Trophoblast cell (in vitro differentiated cells and primary cell): ENCODE data around the gene MSANTD2.

ENCODE experiments used
- DNase-seq, 2 donors: peaks; one replicate each; pipeline ENCODE4 v3.0.0-alpha.2; 2016
- H2AFZ ChIP-seq: 2 replicates; pipeline ENCODE4 v1.6.1; 2013; ENCODE audit warnings: low read length, moderate library complexity, mild to moderate bottlenecking; ENCODE audit not compliant: insufficient read depth, poor library complexity
- H2AK5ac ChIP-seq: 2 replicates; pipeline ENCODE4 v1.6.1; 2013; ENCODE audit warnings: mild to moderate bottlenecking, low read length
- H2BK120ac ChIP-seq: 2 replicates; pipeline ENCODE4 v1.6.1; 2013; ENCODE audit warnings: low read length, mild to moderate bottlenecking, moderate library complexity; ENCODE audit not compliant: insufficient read depth, poor library complexity
- H2BK12ac ChIP-seq: 2 replicates; pipeline ENCODE4 v1.6.1; 2013; ENCODE audit warnings: mild to moderate bottlenecking, low read length, moderate library complexity
- H2BK5ac ChIP-seq: 2 replicates; pipeline ENCODE4 v1.6.1; 2013; ENCODE audit warnings: low read length, low read depth, moderate library complexity, mild to moderate bottlenecking; ENCODE audit not compliant: poor library complexity
- H3K14ac ChIP-seq: 2 replicates; pipeline ENCODE4 v1.6.1; 2013; ENCODE audit warnings: mild to moderate bottlenecking, low read length
- H3K18ac ChIP-seq: 2 replicates; pipeline ENCODE4 v1.6.1; 2013; ENCODE audit warnings: mild to moderate bottlenecking, low read length
- H3K23ac ChIP-seq: 2 replicates; pipeline ENCODE4 v1.6.1; 2013; ENCODE audit warnings: low read length
- H3K27ac ChIP-seq: 2 replicates; pipeline ENCODE4 v1.5.1; 2013; ENCODE audit warnings: low read depth, mild to moderate bottlenecking, inconsistent platforms, low read length, moderate library complexity
- H3K27me3 ChIP-seq: 2 replicates; pipeline ENCODE4 v1.6.1; 2013; ENCODE audit warnings: inconsistent platforms, mild to moderate bottlenecking, low read length, moderate library complexity; ENCODE audit not compliant: insufficient read depth
- H3K36me3 ChIP-seq, 2 experiments: 1 replicate in 1 of 2; 2 replicates in 1 of 2; pipeline ENCODE4 v1.6.1; 2013; ENCODE audit warnings: low read length in 2 of 2, mild to moderate bottlenecking in 2 of 2, moderate library complexity in 1 of 2; ENCODE audit not compliant: insufficient read depth in 2 of 2, control insufficient read depth in 1 of 2
- H3K4ac ChIP-seq: 2 replicates; pipeline ENCODE4 v1.6.1; 2013; ENCODE audit warnings: low read depth, mild to moderate bottlenecking, low read length, moderate library complexity
- H3K4me1 ChIP-seq, 2 experiments: 1 replicate in 1 of 2; 2 replicates in 1 of 2; pipeline ENCODE4 v1.6.1; 2013; ENCODE audit warnings: low read length in 2 of 2, mild to moderate bottlenecking in 2 of 2, moderate library complexity in 1 of 2; ENCODE audit not compliant: insufficient read depth in 2 of 2, control insufficient read depth in 1 of 2
- H3K4me2 ChIP-seq: 2 replicates; pipeline ENCODE4 v1.6.1; 2013; ENCODE audit warnings: inconsistent platforms, mild to moderate bottlenecking, low read length, moderate library complexity
- H3K4me3 ChIP-seq: 2 replicates; pipeline ENCODE4 v1.5.1; 2013; ENCODE audit warnings: mild to moderate bottlenecking, low read depth, low read length, inconsistent platforms
- H3K79me1 ChIP-seq: one replicate; pipeline ENCODE4 v1.6.1; 2013; ENCODE audit warnings: low read length
- H3K79me2 ChIP-seq: 2 replicates; pipeline ENCODE4 v1.6.1; 2013; ENCODE audit warnings: low read length, mild to moderate bottlenecking; ENCODE audit not compliant: control insufficient read depth, insufficient read depth, poor library complexity
- H3K9ac ChIP-seq: 2 replicates; pipeline ENCODE4 v1.6.1; 2013; ENCODE audit warnings: mild to moderate bottlenecking, low read length
- H3K9me3 ChIP-seq: 2 replicates; pipeline ENCODE4 v1.6.1; 2013; ENCODE audit warnings: low read depth, mild to moderate bottlenecking, control low read depth, inconsistent platforms, low read length; ENCODE audit not compliant: insufficient read depth
- H4K12ac ChIP-seq: 2 replicates; pipeline ENCODE4 v1.6.1; 2013; ENCODE audit warnings: low read depth, mild to moderate bottlenecking, low read length, moderate library complexity
- H4K8ac ChIP-seq: 2 replicates; pipeline ENCODE4 v1.6.1; 2013; ENCODE audit warnings: low read depth, mild to moderate bottlenecking, low read length, moderate library complexity
- H4K91ac ChIP-seq: one replicate; pipeline ENCODE4 v1.6.1; 2013; ENCODE audit warnings: low read depth, mild to moderate bottlenecking, low read length, moderate library complexity
- WGBS: extraction: QIAGEN DNeasy Blood & Tissue Kit; methylation state at CpG from one replicate; pipeline ENCODE4 v1.1.7; 2013; ENCODE audit warnings: missing lambda C conversion rate; ENCODE audit not compliant: insufficient read length, insufficient coverage; ENCODE audit errors: extremely low coverage; 5-methylcytosine and 5-hydroxymethylcytosine counted together

Gene MSANTD2

DNA sequence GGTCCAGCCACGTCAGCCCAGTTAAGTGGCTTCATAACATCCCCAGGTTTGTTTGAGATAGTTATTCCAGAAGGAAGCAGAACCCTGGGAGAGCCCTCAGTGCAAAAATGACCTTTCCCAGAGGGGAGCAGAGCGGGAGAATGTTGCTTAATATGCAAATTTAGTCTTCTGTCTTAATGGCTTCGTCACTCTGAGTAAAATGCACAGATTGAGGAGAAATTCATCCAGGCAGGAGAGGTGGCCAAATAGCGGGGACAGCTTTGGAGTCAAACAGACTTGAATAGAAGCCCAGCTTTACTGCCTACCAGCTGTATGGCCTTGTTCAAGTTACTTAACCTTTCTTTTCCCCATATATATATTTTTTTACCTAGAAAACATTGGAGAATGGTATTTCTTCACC lies 72.7 kb downstream of the MSANTD2 start:
- no peak overlapping the region for H4K91ac ChIP-seq
- no peaks in the 10 kb centered on the region for H3K4me1 ChIP-seq
- no peak overlapping the region for H4K8ac ChIP-seq
- no peak overlapping the region for H3K18ac ChIP-seq
- H2BK5ac ChIP-seq = no peak overlapping the region
- H3K23ac ChIP-seq = no peak overlapping the region
- no peak overlapping the region for H2AFZ ChIP-seq
- H2BK120ac ChIP-seq = no peak overlapping the region
- H2BK12ac ChIP-seq = no peak overlapping the region
- no peak overlapping the region for H3K14ac ChIP-seq
- no peak overlapping the region for H3K4ac ChIP-seq
- H2AK5ac ChIP-seq = no peak overlapping the region
- no peaks in the 10 kb centered on the region for H3K79me1 ChIP-seq
- no peak overlapping the region for H3K4me2 ChIP-seq
- H3K79me2 ChIP-seq = no peaks in the 10 kb centered on the region
- WGBS = no CpG with 5 or more reads among the region's 4 CpGs
- H3K27me3 ChIP-seq = peaks cover 2% of the 10 kb centered on the region
- H3K9ac ChIP-seq = no peak overlapping the region
- no peak overlapping the region for H3K4me3 ChIP-seq
- no peak for DNase-seq
- no peaks in the 10 kb centered on the region for H3K36me3 ChIP-seq
- H3K9me3 ChIP-seq = no peaks in the 10 kb centered on the region
- H4K12ac ChIP-seq = no peak overlapping the region
- no peak overlapping the region for H3K27ac ChIP-seq

DNA sequence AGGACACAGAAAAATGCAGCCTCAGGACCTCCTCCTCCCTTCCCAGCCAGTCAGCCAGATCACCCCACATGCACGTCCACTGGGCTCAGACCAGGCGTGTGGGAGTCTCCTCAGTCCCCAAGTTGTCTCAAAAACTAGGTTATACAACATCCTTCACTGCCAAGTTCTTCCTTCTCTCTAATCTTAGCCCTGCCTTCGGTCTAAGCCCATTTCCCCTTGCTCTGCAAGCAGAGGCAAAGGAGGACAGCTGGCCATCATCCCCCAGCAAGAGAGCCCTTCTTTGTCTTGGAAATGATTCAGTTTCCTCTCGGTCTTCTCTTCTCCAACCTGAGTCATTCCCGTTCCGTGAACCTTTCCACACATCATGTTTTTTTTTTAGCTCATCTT lies 74.5 kb downstream of the MSANTD2 start:
- Histone ChIP-seq H3K4me1 (no peaks in the 10 kb centered on the region), H3K27me3 (peaks cover 8% of the 10 kb centered on the region), H2BK12ac (no peak overlapping the region), H3K23ac (no peak overlapping the region), H3K18ac (no peak overlapping the region), H3K27ac (no peak overlapping the region), H3K9me3 (no peaks in the 10 kb centered on the region), H2BK120ac (no peak overlapping the region), H4K8ac (no peak overlapping the region), H3K36me3 (no peaks in the 10 kb centered on the region), H3K14ac (no peak overlapping the region), H2AFZ (no peak overlapping the region), H3K4me2 (no peak overlapping the region), H3K4me3 (no peak overlapping the region), H3K9ac (no peak overlapping the region), H4K91ac (no peak overlapping the region), H4K12ac (no peak overlapping the region), H3K79me1 (no peaks in the 10 kb centered on the region), H2BK5ac (no peak overlapping the region), H2AK5ac (no peak overlapping the region), H3K4ac (no peak overlapping the region), H3K79me2 (no peaks in the 10 kb centered on the region)
- no peak for DNase-seq
- no CpG with 5 or more reads among the region's 6 CpGs for WGBS

DNA sequence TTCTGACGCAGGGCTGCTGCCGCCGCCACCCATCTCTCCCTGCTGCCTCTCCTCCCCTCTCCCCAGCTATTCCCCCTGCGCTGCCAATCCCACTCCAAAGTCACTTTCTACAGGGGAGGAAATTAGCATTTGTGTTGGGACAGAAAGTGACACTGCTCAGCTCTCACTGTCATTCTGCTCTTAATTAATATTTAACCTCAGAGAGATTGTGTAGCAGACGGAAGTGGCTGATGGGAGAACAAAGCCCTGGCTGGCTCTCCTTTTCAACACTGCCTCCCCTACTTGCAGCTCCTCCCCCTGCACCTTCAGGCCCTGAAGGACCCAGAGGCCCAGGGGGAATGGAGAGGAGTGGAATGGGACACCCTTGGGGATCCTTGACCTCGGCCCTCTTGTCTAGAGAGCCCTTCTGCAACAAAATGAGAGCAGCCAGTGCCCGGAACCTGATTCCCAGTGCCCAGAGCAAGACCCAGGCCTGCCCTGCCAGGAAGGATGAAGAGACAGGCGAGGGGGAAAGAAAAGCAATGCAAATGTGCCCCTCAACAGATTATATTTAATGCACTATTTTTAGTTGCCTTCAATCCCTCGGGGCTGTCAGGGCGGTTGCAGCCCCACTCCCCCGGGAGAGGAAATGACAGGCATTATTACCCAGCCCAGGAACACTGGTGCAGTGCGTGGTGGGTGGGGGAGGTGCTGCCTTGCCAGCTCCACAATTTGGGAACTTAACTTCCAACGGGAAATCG lies 75.1 kb downstream of the MSANTD2 start:
- H3K27me3 ChIP-seq = peaks cover 8% of the 10 kb centered on the region
- no peak overlapping the region for H4K8ac ChIP-seq
- H3K4ac ChIP-seq = no peak overlapping the region
- no peaks in the 10 kb centered on the region for H3K36me3 ChIP-seq
- no peak overlapping the region for H2AFZ ChIP-seq
- no CpG with 5 or more reads among the region's 14 CpGs for WGBS
- no peak overlapping the region for H3K4me2 ChIP-seq
- no peaks in the 10 kb centered on the region for H3K9me3 ChIP-seq
- no peak overlapping the region for H3K23ac ChIP-seq
- H3K27ac ChIP-seq = no peak overlapping the region
- H2BK120ac ChIP-seq = no peak overlapping the region
- no peak overlapping the region for H2BK5ac ChIP-seq
- H3K79me1 ChIP-seq = no peaks in the 10 kb centered on the region
- H3K4me3 ChIP-seq = no peak overlapping the region
- H3K79me2 ChIP-seq = no peaks in the 10 kb centered on the region
- H4K12ac ChIP-seq = no peak overlapping the region
- no peak overlapping the region for H3K18ac ChIP-seq
- no peak overlapping the region for H4K91ac ChIP-seq
- DNase-seq = no peak
- H3K9ac ChIP-seq = no peak overlapping the region
- H3K14ac ChIP-seq = no peak overlapping the region
- H2AK5ac ChIP-seq = no peak overlapping the region
- H2BK12ac ChIP-seq = no peak overlapping the region
- H3K4me1 ChIP-seq = no peaks in the 10 kb centered on the region

DNA sequence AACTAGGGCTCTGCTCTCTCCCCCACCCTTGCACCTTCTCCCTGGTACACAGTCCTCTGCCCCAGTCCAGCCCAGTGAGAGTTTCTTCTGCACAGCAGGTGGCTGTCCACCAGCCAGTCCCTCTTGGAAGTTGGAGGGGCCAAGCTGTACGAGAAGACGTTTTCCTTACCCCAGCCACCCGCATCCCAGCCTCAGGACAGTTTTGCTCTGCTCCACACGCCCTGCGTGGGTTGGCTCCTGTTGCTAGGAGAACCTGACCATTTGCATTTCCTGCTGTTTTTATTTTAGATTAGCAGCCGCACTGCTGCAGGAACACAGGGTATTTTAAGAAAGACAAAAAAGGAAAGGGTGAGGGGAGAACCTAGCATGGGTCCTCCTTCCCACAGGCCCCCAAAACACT lies 78.0 kb downstream of the MSANTD2 start:
- Histone ChIP-seq H2AFZ (no peak overlapping the region), H3K4me3 (no peak overlapping the region), H2BK12ac (no peak overlapping the region), H2BK120ac (no peak overlapping the region), H3K27ac (no peak overlapping the region), H2AK5ac (no peak overlapping the region), H3K9me3 (no peaks in the 10 kb centered on the region), H4K8ac (no peak overlapping the region), H3K79me2 (no peaks in the 10 kb centered on the region), H3K9ac (no peak overlapping the region), H3K14ac (no peak overlapping the region), H3K18ac (no peak overlapping the region), H3K36me3 (no peaks in the 10 kb centered on the region), H3K4ac (no peak overlapping the region), H4K12ac (no peak overlapping the region), H3K79me1 (no peaks in the 10 kb centered on the region), H4K91ac (no peak overlapping the region), H3K4me2 (no peak overlapping the region), H3K4me1 (no peaks in the 10 kb centered on the region), H2BK5ac (no peak overlapping the region), H3K27me3 (peaks cover 34% of the 10 kb centered on the region), H3K23ac (no peak overlapping the region)
- DNase-seq = no peak
- WGBS = no CpG with 5 or more reads among the region's 6 CpGs
